PC-3 (cell line): ENCODE results near the gene B3GALT2.

ENCODE experiments used
- EZH2phosphoT487 ChIP-seq: fragments of 300-600 bp; sonication (generic); IDR thresholded peaks from 2 replicates; pipeline ENCODE4 v1.6.1; 2018; ENCODE audit warnings: mild to moderate bottlenecking, antibody characterized with exemption, low read length, borderline replicate concordance
- TF ChIP-seq, protein P1 (sequence below): fragments of 300-600 bp; sonication (generic); conservative IDR thresholded peaks from 2 replicates; pipeline ENCODE4 v1.5.1; 2017; ENCODE audit warnings: antibody characterized with exemption, low read depth, mild to moderate bottlenecking, low read length

DNA sequence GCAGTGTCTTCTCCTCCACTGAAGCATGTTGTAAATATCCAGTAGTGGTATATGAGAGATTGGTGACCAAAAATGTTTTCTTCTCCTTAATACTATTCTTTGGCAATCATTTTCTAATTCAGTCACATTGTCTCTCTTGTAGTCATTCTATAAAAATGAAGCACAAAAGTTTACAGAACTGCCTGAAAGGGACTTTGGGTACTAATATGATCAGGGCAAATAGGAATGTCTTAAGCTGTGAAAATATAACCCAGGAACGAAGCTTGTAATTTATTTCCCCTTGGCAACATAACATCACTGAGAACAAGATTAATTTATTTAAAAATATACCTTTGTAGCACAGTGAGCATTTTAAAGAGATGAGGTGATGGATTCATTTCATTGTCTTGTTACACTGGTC lies 4.9 kb downstream of the B3GALT2 start:
- no peak for TF ChIP-seq EZH2phosphoT487
- TF ChIP-seq, protein P1, sequence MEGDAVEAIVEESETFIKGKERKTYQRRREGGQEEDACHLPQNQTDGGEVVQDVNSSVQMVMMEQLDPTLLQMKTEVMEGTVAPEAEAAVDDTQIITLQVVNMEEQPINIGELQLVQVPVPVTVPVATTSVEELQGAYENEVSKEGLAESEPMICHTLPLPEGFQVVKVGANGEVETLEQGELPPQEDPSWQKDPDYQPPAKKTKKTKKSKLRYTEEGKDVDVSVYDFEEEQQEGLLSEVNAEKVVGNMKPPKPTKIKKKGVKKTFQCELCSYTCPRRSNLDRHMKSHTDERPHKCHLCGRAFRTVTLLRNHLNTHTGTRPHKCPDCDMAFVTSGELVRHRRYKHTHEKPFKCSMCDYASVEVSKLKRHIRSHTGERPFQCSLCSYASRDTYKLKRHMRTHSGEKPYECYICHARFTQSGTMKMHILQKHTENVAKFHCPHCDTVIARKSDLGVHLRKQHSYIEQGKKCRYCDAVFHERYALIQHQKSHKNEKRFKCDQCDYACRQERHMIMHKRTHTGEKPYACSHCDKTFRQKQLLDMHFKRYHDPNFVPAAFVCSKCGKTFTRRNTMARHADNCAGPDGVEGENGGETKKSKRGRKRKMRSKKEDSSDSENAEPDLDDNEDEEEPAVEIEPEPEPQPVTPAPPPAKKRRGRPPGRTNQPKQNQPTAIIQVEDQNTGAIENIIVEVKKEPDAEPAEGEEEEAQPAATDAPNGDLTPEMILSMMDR, result no peak
